ENCODE data around the gene UNK.

DNA sequence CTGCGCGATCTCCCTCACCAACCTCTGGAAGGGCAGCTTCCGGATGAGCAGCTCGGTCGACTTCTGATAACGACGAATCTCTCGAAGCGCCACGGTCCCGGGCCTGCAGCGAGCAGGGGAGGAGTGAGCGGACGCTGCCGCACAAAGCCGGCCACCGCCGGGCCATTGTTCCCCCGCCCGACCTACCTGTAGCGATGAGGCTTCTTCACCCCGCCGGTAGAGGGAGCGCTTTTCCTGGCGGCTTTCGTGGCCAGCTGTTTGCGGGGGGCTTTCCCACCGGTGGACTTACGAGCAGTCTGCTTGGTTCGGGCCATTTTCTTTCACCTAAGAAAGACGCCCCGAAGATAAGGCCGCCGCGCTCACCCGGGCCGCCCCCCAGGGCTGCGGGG, 5.8 kb upstream of the UNK start:
- TF ChIP-seq, protein P1, sequence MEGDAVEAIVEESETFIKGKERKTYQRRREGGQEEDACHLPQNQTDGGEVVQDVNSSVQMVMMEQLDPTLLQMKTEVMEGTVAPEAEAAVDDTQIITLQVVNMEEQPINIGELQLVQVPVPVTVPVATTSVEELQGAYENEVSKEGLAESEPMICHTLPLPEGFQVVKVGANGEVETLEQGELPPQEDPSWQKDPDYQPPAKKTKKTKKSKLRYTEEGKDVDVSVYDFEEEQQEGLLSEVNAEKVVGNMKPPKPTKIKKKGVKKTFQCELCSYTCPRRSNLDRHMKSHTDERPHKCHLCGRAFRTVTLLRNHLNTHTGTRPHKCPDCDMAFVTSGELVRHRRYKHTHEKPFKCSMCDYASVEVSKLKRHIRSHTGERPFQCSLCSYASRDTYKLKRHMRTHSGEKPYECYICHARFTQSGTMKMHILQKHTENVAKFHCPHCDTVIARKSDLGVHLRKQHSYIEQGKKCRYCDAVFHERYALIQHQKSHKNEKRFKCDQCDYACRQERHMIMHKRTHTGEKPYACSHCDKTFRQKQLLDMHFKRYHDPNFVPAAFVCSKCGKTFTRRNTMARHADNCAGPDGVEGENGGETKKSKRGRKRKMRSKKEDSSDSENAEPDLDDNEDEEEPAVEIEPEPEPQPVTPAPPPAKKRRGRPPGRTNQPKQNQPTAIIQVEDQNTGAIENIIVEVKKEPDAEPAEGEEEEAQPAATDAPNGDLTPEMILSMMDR (conservative IDR thresholded peaks at IDR 0.05 in 1 of 2, IDR thresholded peaks at IDR 0.05 in 1 of 2; ENCODE audit: low read depth in 1 of 2, low read length in 2 of 2), result peak; percentile 40 to 48
- TF ChIP-seq EZH2 (IDR thresholded peaks at IDR 0.05; ENCODE audit: low read length, missing control alignments), result no peak
